Lung (tissue), 12 donors: ENCODE measurements around the gene TGFB1I1. TPM values are rescaled to one million over a fixed set of nuclear protein-coding genes. Genes with fewer than 3 reads are reported as not detected.
"Not testable (repeated sequence)": the region's sequence is repeated elsewhere in the genome, so short reads cannot be mapped to it uniquely, and the experiment has no call there.

Experiments used
- ATAC-seq: fragments of 200-7000 bp; cut with Tn5 transposase; one replicate; pipeline ENCODE4 v1.9.1; 2020; ENCODE audit warnings: moderate number of reproducible peaks; ENCODE audit not compliant: insufficient read depth, low FRiP score
- DNase-seq, 3 donors: peaks; one replicate each; pipeline ENCODE4 v3.0.0-alpha.2; 2013 to 2017
- H3K27ac ChIP-seq, 2 donors: one replicate each; pipeline ENCODE4 v1.5.1; 2013; ENCODE audit warnings: mild to moderate bottlenecking in 2 of 2, moderate library complexity in 2 of 2, control low read depth in 1 of 2, inconsistent platforms in 1 of 2, low read depth in 1 of 2, low read length in 1 of 2
- H3K27me3 ChIP-seq, 3 donors: one replicate each; pipeline ENCODE4 v1.5.1; 2013; ENCODE audit warnings: low read length in 2 of 3; ENCODE audit not compliant: control insufficient read depth in 3 of 3, insufficient read depth in 3 of 3
- H3K36me3 ChIP-seq, 4 donors: one replicate each; pipeline ENCODE4 v1.5.1; 2013; ENCODE audit warnings: low read length in 4 of 4, mild to moderate bottlenecking in 1 of 4, moderate library complexity in 1 of 4; ENCODE audit not compliant: control insufficient read depth in 4 of 4, insufficient read depth in 4 of 4
- H3K4me1 ChIP-seq, 5 donors: one replicate each; pipeline ENCODE4 v1.5.1; 2013; ENCODE audit warnings: low read length in 5 of 5, mild to moderate bottlenecking in 2 of 5, moderate library complexity in 1 of 5; ENCODE audit not compliant: control insufficient read depth in 5 of 5, insufficient read depth in 5 of 5
- H3K4me3 ChIP-seq: one replicate; pipeline ENCODE4 v1.5.1; 2013; ENCODE audit warnings: mild to moderate bottlenecking, control low read depth, moderate library complexity
- H3K9ac ChIP-seq, 2 donors: one replicate each; pipeline ENCODE4 v1.5.1; 2013; ENCODE audit warnings: low read length in 2 of 2, control low read depth in 1 of 2; ENCODE audit not compliant: insufficient read depth in 1 of 2
- H3K9me3 ChIP-seq, 4 donors: one replicate each; pipeline ENCODE4 v1.5.1; 2013; ENCODE audit warnings: low read length in 3 of 4, mild to moderate bottlenecking in 1 of 4, moderate library complexity in 1 of 4; ENCODE audit not compliant: control insufficient read depth in 4 of 4, insufficient read depth in 3 of 4
- CTCF ChIP-seq: IDR thresholded peaks from 2 replicates; pipeline ENCODE4 v1.5.1; 2012; ENCODE audit warnings: mild to moderate bottlenecking; ENCODE audit errors: control extremely low read depth, extremely low read depth
- WGBS, 2 donors: extraction: QIAGEN DNeasy Blood & Tissue Kit; methylation state at CpG; one replicate each; pipeline ENCODE4 v1.1.7; 2013; 5-methylcytosine and 5-hydroxymethylcytosine counted together
- polyA plus RNA-seq, 2 donors: library from polyadenylated mRNA; stranded (reverse); fragments of 200-250 nt; gene quantifications; one replicate each; pipeline ENCODE4 v1.2.1, GENCODE V29; 2013
- total RNA-seq, 2 donors: library from RNA; depleted of rRNA in 1 of 2; stranded (reverse); fragments of >200 nt in 1 of 2; gene quantifications; one replicate each; pipeline ENCODE4 v1.2.1, GENCODE V29; 2014 to 2021
- donor health status: control.
- donor health status: control.
- donor health status: Bipolar disorder and iron deficiency.
- donor health status: healthy.
- donor health status: DM: yes; HTN: yes; CAD: no.

TGFB1I1 gene
- total and polyA plus RNA-seq, 4 donors = 25.1 to 58.9 (median 37.6) TPM

DNA sequence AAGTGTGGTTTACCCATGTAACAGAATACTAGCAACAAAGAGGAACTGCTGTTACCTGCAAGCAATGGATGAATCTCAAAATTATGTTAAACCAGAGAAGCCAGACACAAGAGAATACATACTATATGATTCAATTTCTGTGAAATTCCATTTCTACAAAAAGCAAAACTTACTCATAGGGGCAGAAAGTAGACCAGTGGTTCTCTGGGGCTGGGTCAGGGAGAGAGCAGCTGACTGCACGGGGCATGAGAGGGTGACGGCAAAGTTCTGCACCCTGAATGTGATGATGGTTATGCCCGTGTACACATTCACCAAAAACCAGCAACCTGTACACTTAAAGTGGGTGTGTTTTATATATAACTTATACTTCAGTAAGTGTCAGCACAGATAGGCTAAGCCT, 32.4 kb upstream of the TGFB1I1 start:
- Histone ChIP-seq H3K9ac (no peak overlapping the region), H3K27me3 (no peaks in the 10 kb centered on the region), H3K9me3 (no peaks in the 10 kb centered on the region), H3K4me3 (no peak overlapping the region), H3K27ac (no peak overlapping the region), H3K4me1 (no peaks in the 10 kb centered on the region), H3K36me3 (no peaks in the 10 kb centered on the region)
- ATAC-seq = no peak
- TF ChIP-seq CTCF = no peak
- DNase-seq = no peak
- WGBS, 2 donors = 81 to 91% methylated on average over 3 of the region's 3 CpGs

- no peak for TF ChIP-seq CTCF
- Histone ChIP-seq H3K27ac (peak overlapping the region in 1 of 2 donors; percentile 35), H3K27me3 (no peaks in the 10 kb centered on the region), H3K36me3 (no peaks in the 10 kb centered on the region), H3K9me3 (no peaks in the 10 kb centered on the region), H3K4me3 (no peak overlapping the region), H3K4me1 (no peaks in the 10 kb centered on the region), H3K9ac (no peak overlapping the region)
- 77 to 91% methylated on average over 4 of the region's 4 CpGs for WGBS, 2 donors
- DNase-seq (no peak), ATAC-seq (no peak)
Observed at GRCh38 chr16:31440516-31441184, 31.3 kb upstream of the TGFB1I1 start.

- no peak overlapping the region for H3K9ac ChIP-seq
- ATAC-seq (no peak), DNase-seq (no peak)
- no peaks in the 10 kb centered on the region for H3K4me1 ChIP-seq
- no peaks in the 10 kb centered on the region for H3K27me3 ChIP-seq
- H3K9me3 ChIP-seq = no peaks in the 10 kb centered on the region
- H3K4me3 ChIP-seq = no peak overlapping the region
- WGBS, 2 donors = 66 to 70% methylated on average over 34 of the region's 34 CpGs
- H3K36me3 ChIP-seq = no peaks in the 10 kb centered on the region
- no peak overlapping the region for H3K27ac ChIP-seq
- no peak for TF ChIP-seq CTCF
Observed at GRCh38 chr16:31441956-31442355, 30.0 kb upstream of the TGFB1I1 start.

- H3K4me1 ChIP-seq, H3K4me3 ChIP-seq, H3K27me3 ChIP-seq, H3K9ac ChIP-seq, H3K27ac ChIP-seq, ATAC-seq, H3K9me3 ChIP-seq, DNase-seq, H3K36me3 ChIP-seq: not testable (repeated sequence)
- WGBS, 2 donors = 66 to 72% methylated on average over 6 of the region's 6 CpGs
Observed at GRCh38 chr16:31445931-31446330, 26.0 kb upstream of the TGFB1I1 start.
